GM12865 (cell line): ENCODE data around the gene KMT2A.
"Not testable (repeated sequence)": the region's sequence is repeated elsewhere in the genome, so short reads cannot be mapped to it uniquely, and the experiment has no call there.

Source experiments
- DNase-seq: peaks from one replicate; pipeline ENCODE4 v3.0.0; 2010; ENCODE audit warnings: low read depth
- H3K4me3 ChIP-seq: 2 replicates; pipeline ENCODE4 v1.5.1; 2011; ENCODE audit warnings: mild to moderate bottlenecking, low read depth, low read length, control low read depth
- TF ChIP-seq, protein P1 (sequence below): IDR thresholded peaks from 2 replicates; pipeline ENCODE4 v1.5.1; 2011; ENCODE audit warnings: low read length, control low read depth, low read depth, inconsistent platforms; ENCODE audit not compliant: insufficient read depth; ENCODE audit errors: missing control alignments

The KMT2A gene

DNA sequence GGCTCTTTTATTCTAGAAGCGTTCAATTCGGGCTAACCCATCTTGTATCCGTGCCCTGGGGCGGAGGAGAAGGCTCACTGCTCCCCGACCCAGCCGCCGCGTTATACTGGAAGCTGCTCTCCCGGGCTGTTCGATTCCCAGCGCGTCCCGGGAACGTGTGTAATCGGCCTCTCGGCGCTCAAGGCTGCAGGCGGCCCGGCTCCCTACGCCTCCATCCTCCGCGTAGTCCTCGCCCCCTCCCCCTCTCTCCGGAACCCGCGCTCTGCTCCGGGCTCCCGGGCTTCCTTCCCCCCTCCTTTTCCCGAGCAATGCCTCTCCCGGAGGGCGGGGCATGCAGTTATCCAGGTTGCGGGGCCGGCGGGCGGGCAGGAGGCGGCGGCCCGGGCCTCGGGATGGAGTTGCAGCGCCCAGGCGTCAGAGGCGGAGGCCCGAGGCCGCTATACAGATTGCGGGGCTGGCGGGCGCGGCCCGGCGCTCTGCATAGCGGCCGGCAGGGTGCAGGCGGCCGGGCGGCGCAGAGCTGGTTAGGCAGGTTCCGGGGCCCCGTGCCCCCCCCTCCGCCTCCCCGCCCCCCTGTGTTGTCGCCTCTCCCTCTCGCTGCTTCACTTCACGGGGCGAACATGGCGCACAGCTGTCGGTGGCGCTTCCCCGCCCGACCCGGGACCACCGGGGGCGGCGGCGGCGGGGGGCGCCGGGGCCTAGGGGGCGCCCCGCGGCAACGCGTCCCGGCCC, at the start of gene KMT2A:
Gene KMT2A, plus strand, starts transcription at position 600 of the 732 bp plus-strand sequence. Its CDS starts 21 bp downstream, at position 621.
- peak within 1 kb of the TSS; percentile 98 for H3K4me3 ChIP-seq
- TF ChIP-seq, protein P1, sequence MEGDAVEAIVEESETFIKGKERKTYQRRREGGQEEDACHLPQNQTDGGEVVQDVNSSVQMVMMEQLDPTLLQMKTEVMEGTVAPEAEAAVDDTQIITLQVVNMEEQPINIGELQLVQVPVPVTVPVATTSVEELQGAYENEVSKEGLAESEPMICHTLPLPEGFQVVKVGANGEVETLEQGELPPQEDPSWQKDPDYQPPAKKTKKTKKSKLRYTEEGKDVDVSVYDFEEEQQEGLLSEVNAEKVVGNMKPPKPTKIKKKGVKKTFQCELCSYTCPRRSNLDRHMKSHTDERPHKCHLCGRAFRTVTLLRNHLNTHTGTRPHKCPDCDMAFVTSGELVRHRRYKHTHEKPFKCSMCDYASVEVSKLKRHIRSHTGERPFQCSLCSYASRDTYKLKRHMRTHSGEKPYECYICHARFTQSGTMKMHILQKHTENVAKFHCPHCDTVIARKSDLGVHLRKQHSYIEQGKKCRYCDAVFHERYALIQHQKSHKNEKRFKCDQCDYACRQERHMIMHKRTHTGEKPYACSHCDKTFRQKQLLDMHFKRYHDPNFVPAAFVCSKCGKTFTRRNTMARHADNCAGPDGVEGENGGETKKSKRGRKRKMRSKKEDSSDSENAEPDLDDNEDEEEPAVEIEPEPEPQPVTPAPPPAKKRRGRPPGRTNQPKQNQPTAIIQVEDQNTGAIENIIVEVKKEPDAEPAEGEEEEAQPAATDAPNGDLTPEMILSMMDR = no peak
- peak; percentile 98 for DNase-seq

DNA sequence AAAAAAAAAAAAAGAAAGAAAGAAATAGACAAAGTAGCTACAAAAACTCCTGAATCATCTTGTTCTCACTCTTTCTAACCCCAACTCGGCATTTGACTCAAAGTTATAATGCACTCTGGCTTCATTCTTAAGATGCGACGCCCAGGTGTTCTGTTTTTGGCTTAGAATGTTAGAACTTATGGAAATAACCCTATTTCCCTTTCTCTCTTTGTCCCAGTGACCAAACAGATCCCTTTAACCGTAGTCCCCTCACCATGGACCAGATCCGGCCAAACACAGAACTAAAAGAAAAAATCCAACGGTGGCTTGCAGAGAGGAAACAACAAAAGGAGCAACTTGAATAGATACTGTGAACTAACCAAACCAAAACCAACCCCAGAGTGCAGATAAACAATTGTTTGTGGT, 40.2 kb upstream of the KMT2A start:
- DNase-seq = no peak
- TF ChIP-seq, protein P1 = no peak
- H3K4me3 ChIP-seq = no peak overlapping the region

DNA sequence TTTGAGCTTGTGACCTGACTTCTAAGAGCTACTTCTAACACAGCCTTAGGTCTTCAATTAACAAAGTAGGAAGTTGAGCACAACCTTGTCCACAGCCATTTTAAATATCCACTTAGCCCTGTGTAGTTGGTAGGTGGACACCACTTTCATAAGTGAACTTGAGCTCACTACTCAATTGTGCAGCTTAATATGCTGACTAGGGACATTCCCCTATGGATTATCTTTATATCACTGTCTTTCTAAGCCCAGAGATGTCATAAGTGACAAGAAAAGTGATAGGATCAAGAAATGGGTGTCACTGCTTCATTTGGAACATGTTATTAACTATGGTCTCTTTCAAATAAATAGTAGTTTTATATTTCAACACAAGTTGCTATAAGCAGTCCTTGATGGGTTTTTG, 38.8 kb upstream of the KMT2A start:
- no peak for DNase-seq
- no peak overlapping the region for H3K4me3 ChIP-seq
- TF ChIP-seq, protein P1 = no peak

DNA sequence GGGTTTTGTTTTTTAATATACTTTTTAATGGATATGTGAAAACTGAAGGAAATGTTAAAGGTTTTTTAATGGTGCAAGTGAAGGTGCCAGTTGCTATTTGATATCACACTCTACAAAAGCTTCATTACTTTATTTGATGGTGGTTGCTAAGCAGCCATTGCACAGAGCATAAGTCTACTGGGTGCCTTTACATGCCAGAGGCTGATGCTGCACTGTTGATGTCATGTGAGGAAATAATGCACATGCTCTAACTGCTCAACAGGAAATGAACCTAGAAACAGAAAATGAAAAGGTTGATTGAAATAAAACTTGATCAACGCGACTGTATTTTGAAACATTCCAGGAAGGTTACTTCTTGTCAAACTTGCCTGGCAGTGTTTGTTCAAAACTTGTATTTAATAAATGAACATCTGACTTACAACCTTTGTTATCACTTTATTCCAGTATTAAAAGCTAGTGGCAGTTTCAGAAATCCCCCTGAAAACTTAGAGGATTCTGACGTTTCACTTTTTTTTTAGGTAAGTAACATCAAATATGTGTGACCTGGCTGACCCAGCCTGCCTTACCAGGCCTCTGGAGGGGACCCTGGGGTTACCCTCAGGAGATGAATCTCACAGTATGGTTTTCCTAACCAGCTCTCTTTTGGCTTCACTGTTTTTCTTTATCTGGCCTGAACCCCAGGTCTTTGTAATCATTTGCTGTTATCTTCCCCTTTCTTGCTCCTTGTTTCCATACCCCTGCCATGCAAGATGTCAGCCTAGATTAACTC, 37.3 kb upstream of the KMT2A start:
- peak; percentile 75 for DNase-seq
- TF ChIP-seq, protein P1 = no peak
- H3K4me3 ChIP-seq = no peak overlapping the region

DNA sequence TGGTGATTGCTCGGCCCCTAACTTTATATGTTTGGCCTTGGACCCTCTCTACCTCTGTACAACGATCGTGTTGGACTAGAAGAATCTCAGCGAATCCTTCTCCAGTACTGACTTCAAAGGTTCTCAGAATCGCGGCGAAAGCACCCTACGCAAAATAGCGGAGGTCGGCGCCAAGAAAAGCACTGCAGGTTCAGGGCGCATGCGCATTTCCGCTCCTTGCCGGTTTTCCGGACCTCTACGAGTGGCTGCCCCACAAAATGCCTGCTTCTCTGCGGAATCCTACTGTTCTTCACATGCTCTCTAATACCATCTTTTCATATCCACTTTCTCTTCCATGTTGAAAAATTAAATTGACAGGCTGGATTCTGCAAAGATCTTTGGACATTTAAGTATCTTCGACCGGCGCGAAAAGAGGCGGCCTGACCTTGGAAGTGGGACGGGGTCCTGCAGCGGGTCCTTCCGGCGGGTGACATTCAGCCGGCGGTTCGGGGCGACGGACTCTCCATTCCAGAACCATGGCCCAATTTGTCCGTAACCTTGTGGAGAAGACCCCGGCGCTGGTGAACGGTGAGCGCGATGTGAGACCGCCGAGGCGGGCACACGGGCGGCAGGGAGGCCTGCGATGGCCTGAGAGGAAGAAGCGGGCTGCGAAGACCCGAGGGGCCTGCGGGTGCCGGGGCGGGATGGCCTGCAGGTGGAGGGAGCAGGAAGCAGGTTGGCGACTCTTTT, 35.0 kb upstream of the KMT2A start, which contains the start of gene ATP5MG:
Gene ATP5MG, plus strand, starts transcription at position 456 of the 729 bp plus-strand sequence. Its CDS starts 60 bp downstream, at position 516.
- TF ChIP-seq, protein P1 = no peak
- H3K4me3 ChIP-seq = peak within 1 kb of the TSS; percentile 65
- DNase-seq = peak; percentile 95

DNA sequence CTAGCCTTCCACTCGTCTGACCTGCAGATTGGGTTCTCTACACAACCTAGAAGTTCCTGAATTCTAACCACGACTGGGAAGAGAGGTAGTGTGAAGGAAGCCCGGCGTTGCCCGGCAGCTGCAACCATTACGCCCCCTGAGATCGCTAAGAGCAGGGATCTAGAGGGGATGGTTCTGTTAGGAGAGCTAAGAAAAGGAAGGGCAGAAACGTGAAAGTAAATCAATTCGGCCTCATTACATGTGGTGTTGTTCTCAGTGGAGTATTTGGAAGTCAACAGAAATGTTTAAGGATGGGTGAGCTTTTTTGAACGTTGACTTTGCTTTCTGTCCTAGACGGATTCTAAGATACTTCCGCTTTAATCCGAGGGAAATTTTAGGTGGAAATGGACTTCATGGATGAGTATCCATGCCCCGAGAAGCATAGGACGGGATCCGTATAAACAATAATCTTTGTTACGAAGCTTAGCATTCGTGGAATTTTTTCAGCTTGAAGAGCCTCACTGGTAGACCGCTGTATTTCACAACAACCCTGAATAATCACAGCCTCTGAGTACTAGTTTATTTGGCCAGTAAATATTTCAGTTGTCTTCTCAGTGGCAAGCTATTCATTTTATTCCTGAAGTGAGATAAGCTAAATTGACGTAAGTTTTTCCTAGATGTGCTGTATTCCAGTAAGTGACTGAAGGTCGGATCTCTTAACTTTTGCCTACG, 34.3 kb upstream of the KMT2A start:
- H3K4me3 ChIP-seq = peak overlapping the region; percentile 65
- TF ChIP-seq, protein P1 = no peak
- no peak for DNase-seq

DNA sequence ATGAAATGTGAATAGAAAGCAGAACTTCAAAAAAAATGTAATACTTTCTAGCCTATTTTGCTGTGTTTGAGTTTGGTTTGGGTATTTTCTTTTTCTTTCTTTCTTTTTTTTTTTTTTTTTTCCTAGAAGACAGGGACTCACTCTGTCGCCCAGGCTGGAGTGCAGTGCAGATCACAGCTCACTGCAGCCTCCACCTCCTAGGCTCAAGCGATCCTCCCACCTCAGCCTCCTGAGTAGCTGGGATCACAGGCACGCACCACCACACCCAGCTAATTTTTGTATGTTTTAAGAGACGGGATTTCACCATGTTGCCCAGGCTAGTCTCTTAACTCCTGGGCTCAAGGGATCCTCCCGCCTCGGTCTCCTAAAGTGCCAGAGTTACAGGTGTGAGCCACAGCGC, 33.7 kb upstream of the KMT2A start:
- peak overlapping the region; percentile 65 for H3K4me3 ChIP-seq
- not testable (repeated sequence) for DNase-seq
